ENCODE data around the gene PNLIPRP3. TPM values are rescaled to one million over a fixed set of nuclear protein-coding genes. Genes with fewer than 3 reads are reported as not detected.

The PNLIPRP3 gene
- total and polyA plus RNA-seq, 2 of the 8 experiments (the other 6 are each of a cell fraction or from before 2014, with no cell fraction given), result not detected

DNA sequence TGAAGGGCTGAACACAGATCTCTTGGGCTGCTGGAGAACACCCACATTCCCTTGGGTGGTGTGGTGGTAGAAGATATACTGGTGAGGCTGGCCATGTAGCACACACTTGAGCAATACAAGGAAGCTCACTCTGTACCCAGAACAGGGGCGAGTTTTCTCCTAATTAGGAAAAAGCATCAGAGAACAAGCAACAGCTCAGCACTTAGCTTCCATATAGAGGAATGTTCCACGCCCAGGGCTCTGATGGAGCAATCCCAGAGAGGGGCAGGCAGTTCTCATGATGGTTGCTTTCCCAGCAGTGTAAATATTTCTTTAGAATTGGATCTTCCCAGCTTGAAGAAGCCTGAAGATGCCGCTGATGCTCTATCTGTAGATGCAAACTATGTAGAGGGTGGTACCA is 97.1 kb downstream of the PNLIPRP3 start (continued):
- no peak for TF ChIP-seq POU5F1 (IDR thresholded peaks at IDR 0.05; ENCODE audit: low read depth, low read length)
